SIG-M5 (cell line): ENCODE results near the gene EXPH5.

Experiments used
- DNase-seq: peaks from one replicate; lab custom pipeline; 2025; lab: John Stamatoyannopoulos, UW

EXPH5 gene

DNA sequence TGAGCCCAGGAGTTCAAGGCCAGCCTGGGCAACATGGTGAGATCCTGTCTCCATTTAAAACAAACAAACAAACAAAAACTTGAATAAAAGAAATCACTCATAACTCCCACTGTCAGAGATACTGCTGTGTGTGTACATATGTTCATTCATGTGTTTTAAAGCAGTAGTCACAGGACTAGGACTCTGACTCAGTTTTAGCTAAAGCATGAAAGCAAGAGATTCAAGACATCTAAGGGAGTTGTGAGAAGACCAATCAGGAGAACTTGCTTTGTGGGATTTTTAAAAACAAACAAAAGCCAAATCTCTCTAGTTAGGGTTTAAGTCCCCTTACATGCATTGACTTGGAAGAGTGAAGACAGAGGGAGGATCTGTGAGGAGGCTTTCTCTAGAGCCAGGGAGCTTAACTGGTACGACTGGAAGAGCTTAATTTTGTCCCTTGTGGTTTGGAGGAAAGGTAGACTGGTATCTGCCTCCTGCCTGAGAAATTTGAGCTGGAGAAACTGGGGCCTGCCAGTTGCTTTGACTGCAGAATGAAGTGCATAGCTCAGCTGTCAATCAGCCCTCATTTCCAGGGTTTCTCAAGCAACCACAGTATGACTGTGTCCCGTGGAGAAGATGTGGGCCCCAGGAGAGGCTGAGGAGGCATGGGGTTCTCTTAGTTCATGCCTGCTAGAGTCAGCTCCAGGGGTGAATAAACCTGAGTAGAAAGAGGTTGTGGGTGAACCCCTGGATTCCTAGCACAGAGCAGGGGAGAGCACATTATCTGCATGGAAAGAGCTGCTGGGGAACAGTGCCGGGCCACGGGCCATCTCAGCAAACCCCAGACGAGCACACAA lies 30.6 kb downstream of the EXPH5 start:
- no peak for DNase-seq

DNA sequence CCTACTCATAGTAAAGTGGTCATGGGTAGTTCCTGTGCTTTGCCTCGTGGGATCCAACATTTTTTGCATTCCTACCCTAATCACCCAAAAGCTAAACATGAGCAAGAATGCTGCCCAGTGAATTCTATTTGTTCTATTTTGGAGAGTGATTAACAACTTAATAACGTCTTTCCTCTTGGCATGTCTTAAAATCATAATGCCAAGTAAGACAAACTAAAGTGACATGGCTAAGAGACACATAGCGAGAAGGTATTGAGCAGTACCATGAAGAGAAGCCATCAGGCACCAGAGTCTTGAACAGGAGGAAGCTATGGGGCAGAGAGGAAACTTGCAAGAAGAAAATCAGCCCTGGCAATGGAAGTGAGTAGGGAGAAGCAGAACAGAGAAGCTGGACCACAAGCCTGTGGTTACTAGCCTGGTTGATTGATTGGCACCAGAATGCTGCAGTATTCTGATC lies 32.0 kb downstream of the EXPH5 start:
- no peak for DNase-seq

GRCh38 chr11:108559904-108560303 lies 33.7 kb downstream of the EXPH5 start:
- no peak for DNase-seq

- DNase-seq = no peak
These were observed 34.2 kb downstream of the EXPH5 start for GRCh38 chr11:108559340-108559739.

DNA sequence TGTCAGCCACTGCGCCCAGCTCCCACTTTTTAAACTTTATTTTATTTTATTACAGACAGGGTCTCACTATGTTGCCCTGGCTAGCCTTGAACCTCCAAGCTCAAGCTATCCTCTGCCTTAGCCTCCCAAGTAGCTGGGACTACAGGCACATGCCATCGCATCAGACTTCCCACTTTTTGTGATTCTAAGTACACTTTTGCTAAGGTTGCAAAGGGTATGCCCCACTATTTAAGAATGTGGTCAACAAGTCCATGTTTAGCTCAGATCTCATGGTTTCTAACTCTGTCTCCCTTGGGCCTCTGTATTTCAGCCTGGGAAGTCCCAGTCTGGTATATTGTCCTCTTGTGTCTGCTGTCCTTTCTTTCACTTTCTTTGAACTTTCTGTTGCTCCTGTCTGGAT lies 35.3 kb downstream of the EXPH5 start:
- DNase-seq = no peak

DNA sequence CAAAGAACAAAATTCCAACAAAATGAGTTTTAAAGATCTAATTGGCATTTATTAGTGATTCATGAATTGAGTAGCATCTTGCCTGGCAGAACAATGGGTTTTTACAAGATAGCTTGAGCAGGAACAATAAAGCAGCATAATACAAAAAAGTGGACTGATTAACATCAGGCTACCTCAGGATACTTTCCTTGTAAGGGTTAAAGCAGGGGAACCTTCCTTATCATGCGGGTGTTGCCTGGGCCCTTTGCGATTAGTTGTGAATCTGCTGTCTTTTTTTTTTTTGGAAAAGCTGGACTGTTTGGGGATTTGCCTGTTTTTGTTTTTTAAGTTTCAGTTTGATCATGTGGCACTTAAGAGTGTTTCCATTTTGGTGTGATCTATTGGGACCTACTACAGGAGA lies 37.5 kb downstream of the EXPH5 start:
- DNase-seq = no peak

- no peak for DNase-seq
These were observed 41.7 kb downstream of the EXPH5 start for GRCh38 chr11:108551651-108552462.

GRCh38 chr11:108549319-108549885 lies 44.2 kb downstream of the EXPH5 start:
- DNase-seq = no peak

- no peak for DNase-seq
These were observed 47.6 kb downstream of the EXPH5 start for GRCh38 chr11:108545909-108546501.

- no peak for DNase-seq
These were observed 50.1 kb downstream of the EXPH5 start for GRCh38 chr11:108543316-108543964.

DNA sequence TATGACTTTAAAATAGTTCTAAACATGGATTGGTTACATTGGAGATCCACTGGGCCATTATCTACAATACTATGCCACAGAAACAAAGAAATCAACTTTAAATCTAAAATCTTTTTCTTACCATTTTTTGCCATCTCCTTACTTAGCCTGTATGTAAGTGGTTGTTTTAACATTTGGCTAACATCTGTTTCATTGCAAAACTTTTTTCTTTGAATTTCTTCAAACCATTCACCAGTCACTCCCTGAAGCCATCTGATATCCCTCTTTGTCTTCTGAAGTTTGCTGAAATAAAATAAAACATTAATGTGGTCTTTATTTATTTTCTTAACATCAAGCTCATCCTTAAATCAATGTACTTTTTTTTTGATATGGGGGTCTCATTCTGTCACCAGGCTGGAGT lies 52.0 kb downstream of the EXPH5 start:
- no peak for DNase-seq

DNA sequence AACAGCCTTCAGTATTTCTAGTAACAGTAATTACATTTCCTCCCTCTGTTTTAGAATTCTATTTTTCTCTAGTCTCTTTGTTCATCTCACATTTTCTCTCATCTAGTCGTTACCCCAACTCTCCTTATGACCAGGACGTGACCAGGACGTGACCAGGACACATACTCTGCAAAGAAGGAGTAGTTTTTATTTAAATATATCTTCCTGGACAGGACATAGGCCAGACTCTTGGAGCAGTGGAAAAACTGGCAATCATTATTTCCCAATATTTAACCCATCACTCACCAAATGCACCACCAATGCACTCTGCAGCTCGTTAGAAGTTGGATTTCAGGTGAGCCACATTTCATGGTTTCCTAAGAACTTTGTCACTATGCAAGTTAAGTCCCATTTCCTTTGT lies 55.1 kb downstream of the EXPH5 start:
- DNase-seq = no peak

DNA sequence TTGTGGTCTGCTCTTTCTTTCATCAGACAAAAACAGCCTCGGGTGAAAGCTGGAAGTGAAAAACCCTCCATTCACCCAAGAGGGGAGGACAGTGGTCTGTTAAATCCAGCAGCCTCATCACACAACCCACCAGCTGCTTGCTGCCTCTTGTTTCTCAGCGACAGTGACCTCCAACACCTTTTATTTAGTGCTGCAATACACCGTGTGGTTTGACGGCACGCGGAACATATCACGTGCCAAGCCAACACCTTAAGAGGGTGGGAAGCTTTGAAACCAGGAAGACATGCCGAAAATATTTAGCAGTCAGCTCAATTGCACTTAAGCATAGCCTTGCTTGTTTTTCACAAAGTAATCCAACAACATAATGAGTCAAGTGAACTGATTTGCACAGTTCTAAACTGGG lies 55.5 kb downstream of the EXPH5 start:
- DNase-seq = no peak

GRCh38 chr11:108536783-108537182 lies 56.8 kb downstream of the EXPH5 start:
- no peak for DNase-seq

- no peak for DNase-seq
These were observed 58.1 kb downstream of the EXPH5 start for GRCh38 chr11:108535384-108535955.

DNA sequence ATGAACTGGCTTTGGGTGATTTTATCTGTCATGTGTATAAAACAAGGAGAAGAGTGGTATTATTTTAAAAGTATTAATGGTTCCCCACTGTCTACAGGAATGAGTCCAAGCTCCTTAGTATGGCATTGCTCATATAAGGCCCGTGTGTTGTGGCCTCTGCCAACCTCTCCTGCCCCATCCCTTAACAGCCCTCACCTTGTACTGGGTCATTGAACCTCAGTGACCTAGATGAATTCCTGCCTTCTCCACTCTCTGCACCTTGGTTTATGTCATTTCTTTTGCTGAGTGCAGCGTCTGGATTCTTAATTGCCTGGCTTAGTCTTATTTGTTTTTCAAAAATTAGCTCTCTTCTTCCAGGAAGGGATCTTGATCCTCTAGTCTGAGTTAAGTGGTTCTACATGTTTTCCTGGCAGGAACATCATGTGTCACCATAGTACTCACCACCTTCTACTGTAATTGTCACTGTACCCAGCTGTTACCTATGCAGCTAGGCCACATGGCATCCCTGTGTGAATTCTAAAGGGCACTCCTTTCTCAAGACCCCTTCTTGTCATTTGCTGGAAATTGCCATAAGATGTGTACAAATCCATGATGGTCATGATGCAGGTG lies 59.2 kb downstream of the EXPH5 start:
- DNase-seq = no peak

DNA sequence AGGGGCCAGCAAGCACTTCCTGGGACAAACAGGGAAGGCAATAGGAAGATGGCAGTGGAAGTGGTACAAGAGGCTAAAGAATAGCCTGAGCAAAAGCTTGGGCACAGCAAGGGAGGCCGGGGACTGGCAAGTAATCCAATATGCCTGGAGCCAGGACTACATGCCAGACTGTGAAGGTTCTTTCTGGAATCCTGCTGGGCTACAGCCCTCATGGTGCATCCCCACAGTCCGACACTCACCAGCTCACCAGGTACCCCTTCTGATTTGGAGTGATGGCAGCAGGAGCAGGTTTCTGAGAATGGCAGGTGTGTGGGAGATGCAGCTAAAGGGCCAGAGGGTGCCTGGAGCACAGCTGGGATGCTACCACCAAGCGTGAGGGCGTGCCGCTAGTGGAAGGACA lies 63.1 kb downstream of the EXPH5 start:
- no peak for DNase-seq

GRCh38 chr11:108527382-108527781 lies 66.2 kb downstream of the EXPH5 start:
- no peak for DNase-seq

- no peak for DNase-seq
These were observed 68.4 kb downstream of the EXPH5 start for GRCh38 chr11:108525161-108525560.

- no peak for DNase-seq
These were observed 69.1 kb downstream of the EXPH5 start for GRCh38 chr11:108524422-108524821.

DNA sequence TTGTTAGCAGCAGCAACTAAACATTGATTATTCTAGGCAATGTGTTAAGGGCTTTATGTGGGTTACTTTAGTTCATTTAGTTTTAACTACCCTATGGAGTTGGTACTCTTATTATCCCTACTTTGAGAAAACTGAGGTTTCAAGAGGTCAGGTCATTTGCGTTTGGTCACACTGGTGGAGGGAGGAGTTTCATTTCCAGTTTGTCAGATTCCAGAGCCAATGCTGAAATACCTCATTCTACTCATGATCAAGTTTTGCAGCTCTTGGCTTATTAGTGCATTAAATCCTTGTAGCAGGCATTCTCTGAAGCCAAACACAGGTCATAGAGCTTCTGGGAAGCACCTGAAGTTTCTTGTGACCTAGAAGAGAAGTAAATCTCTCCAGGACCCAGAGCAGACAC lies 71.2 kb downstream of the EXPH5 start:
- DNase-seq = no peak
